GM18858 (cell line): Measurements from ENCODE around the gene TNFRSF6B.
"Not testable (repeated sequence)": the region's sequence is repeated elsewhere in the genome, so short reads cannot be mapped to it uniquely, and the experiment has no call there.

ENCODE experiments used
- ATAC-seq: cut with Tn5 transposase; IDR thresholded peaks from one replicate; pipeline ENCODE4 v1.9.1; 2021; ENCODE audit not compliant: unreplicated experiment

The TNFRSF6B gene

GRCh38 chr20:63661959-63662812 lies 34.3 kb upstream of the TNFRSF6B start:
- no peak for ATAC-seq

- no peak for ATAC-seq
Observed at GRCh38 chr20:63662813-63663189, 33.7 kb upstream of the TNFRSF6B start.

GRCh38 chr20:63663332-63664066 lies 33.0 kb upstream of the TNFRSF6B start:
- ATAC-seq: no peak

GRCh38 chr20:63664143-63664851 lies 32.2 kb upstream of the TNFRSF6B start:
- no peak for ATAC-seq

GRCh38 chr20:63664861-63665594 lies 31.4 kb upstream of the TNFRSF6B start:
- ATAC-seq: no peak

- no peak for ATAC-seq
Observed at GRCh38 chr20:63665708-63666107, 30.7 kb upstream of the TNFRSF6B start.

GRCh38 chr20:63667858-63668257 lies 28.6 kb upstream of the TNFRSF6B start:
- no peak for ATAC-seq

- no peak for ATAC-seq
Observed at GRCh38 chr20:63668351-63668750, 28.1 kb upstream of the TNFRSF6B start.

GRCh38 chr20:63671695-63672094 lies 24.8 kb upstream of the TNFRSF6B start:
- ATAC-seq: not testable (repeated sequence)

- no peak for ATAC-seq
Observed at GRCh38 chr20:63672666-63673065, 23.8 kb upstream of the TNFRSF6B start.

GRCh38 chr20:63673951-63674350 lies 22.5 kb upstream of the TNFRSF6B start:
- no peak for ATAC-seq

GRCh38 chr20:63675681-63676368 lies 20.6 kb upstream of the TNFRSF6B start:
- ATAC-seq: no peak

- ATAC-seq: no peak
Observed at GRCh38 chr20:63678071-63678470, 18.4 kb upstream of the TNFRSF6B start.

- ATAC-seq: no peak
Observed at GRCh38 chr20:63678667-63679465, 17.6 kb upstream of the TNFRSF6B start.

- no peak for ATAC-seq
Observed at GRCh38 chr20:63679799-63680305, 16.6 kb upstream of the TNFRSF6B start.

- ATAC-seq: no peak
Observed at GRCh38 chr20:63680427-63680826, 16.0 kb upstream of the TNFRSF6B start.

GRCh38 chr20:63680857-63681608 lies 15.4 kb upstream of the TNFRSF6B start:
- ATAC-seq: no peak

- ATAC-seq: no peak
Observed at GRCh38 chr20:63681609-63682142, 14.8 kb upstream of the TNFRSF6B start.
